GM23338 (cell line): ENCODE data around the gene MLPH.
A peak's percentile ranks its signal among the peaks of the same experiment; 100 is the strongest.

Source experiments
- CREB1 ChIP-seq: fragments of 250-450 bp; sonication (Bioruptor Pico); IDR thresholded peaks from 2 replicates; pipeline ENCODE4 v1.5.0; 2020; ENCODE audit warnings: low read depth, mild to moderate bottlenecking, moderate library complexity
- CTCF ChIP-seq, 2 experiments: fragments of 200-600 bp in 1 of 2; sonication (generic) in 1 of 2; conservative IDR thresholded peaks; 2 replicates each; pipeline versions ENCODE4 v1.5.1 to v1.6.1; 2016 to 2017; ENCODE audit warnings: antibody characterized with exemption in 2 of 2, low read depth in 2 of 2, mild to moderate bottlenecking in 2 of 2, moderate library complexity in 1 of 2
- ETS1 ChIP-seq: IDR thresholded peaks from 2 replicates; pipeline ENCODE4 v1.6.1; 2016; ENCODE audit warnings: antibody characterized with exemption
- EZH2 ChIP-seq: fragments of 200-600 bp; sonication (generic); IDR thresholded peaks from one replicate; pipeline ENCODE4 v1.8.0; 2017; ENCODE audit warnings: antibody characterized with exemption, mild to moderate bottlenecking, low read depth; ENCODE audit not compliant: unreplicated experiment
- POLR2AphosphoS5 ChIP-seq: IDR thresholded peaks from 2 replicates; pipeline ENCODE4 v1.6.1; 2016; ENCODE audit warnings: antibody characterized with exemption, low read depth
- REST ChIP-seq: IDR thresholded peaks from one replicate; pipeline ENCODE4 v1.6.1; 2018; ENCODE audit warnings: antibody characterized with exemption; ENCODE audit not compliant: unreplicated experiment

GRCh38 chr2:237512774-237513466 lies 25.9 kb downstream of the MLPH start:
- no peak for TF ChIP-seq EZH2
- TF ChIP-seq POLR2AphosphoS5 = no peak
- peak; percentile 20 for TF ChIP-seq REST
- peak; percentile 90 to 98 for TF ChIP-seq CTCF (conservative IDR thresholded peaks at IDR 0.05; ENCODE audit: low read depth in 2 of 2)
- no peak for TF ChIP-seq CREB1
- TF ChIP-seq ETS1 = no peak
